Gastroesophageal sphincter (tissue), 4 donors: ENCODE results near the gene IFNL1. TPM values are rescaled to one million over a fixed set of nuclear protein-coding genes. Genes with fewer than 3 reads are reported as not detected.

Source experiments
- ATAC-seq: fragments of 150-250 bp; one replicate; pipeline ENCODE4 v1.9.1; 2016; ENCODE audit warnings: mild to moderate bottlenecking, moderate library complexity
- H3K27ac ChIP-seq, 4 donors: fragments of 200-600 bp; sonication (generic) in 3 of 4; 1 replicate in 3 of 4; 2 replicates in 1 of 4; pipeline ENCODE4 v1.5.1; 2016 to 2019
- H3K27me3 ChIP-seq: fragments of 200-600 bp; sonication (generic); one replicate; pipeline ENCODE4 v1.5.1; 2019
- H3K36me3 ChIP-seq, 2 donors: fragments of 200-600 bp; sonication (generic); one replicate each; pipeline ENCODE4 v1.5.1; 2019; ENCODE audit warnings: control low read depth in 1 of 2
- H3K4me1 ChIP-seq, 3 donors: fragments of 200-600 bp; sonication (generic); 1 replicate in 2 of 3; 2 replicates in 1 of 3; pipeline ENCODE4 v1.5.1; 2016 to 2019; ENCODE audit warnings: control low read depth in 2 of 3
- H3K4me3 ChIP-seq, 2 donors: fragments of 200-600 bp; sonication (generic); one replicate each; pipeline ENCODE4 v1.5.1; 2019; ENCODE audit warnings: mild to moderate bottlenecking in 1 of 2, moderate library complexity in 1 of 2
- H3K9me3 ChIP-seq, 3 donors: fragments of 200-600 bp; sonication (generic); one replicate each; pipeline ENCODE4 v1.5.1; 2017 to 2019; ENCODE audit warnings: control low read depth in 2 of 3
- EP300 ChIP-seq: sonication (generic); formaldehyde crosslinking; IDR thresholded peaks from one replicate; pipeline ENCODE4 v1.6.1; 2017; ENCODE audit warnings: antibody characterized with exemption, mild to moderate bottlenecking
- POLR2A ChIP-seq, 2 donors: fragments of 450-650 bp; IDR thresholded peaks; one replicate each; pipeline ENCODE4 v1.6.1; 2017; ENCODE audit warnings: antibody characterized with exemption in 2 of 2, mild to moderate bottlenecking in 2 of 2, moderate library complexity in 1 of 2
- POLR2AphosphoS5 ChIP-seq: sonication (generic); formaldehyde crosslinking; IDR thresholded peaks from one replicate; pipeline ENCODE4 v1.6.1; 2017; ENCODE audit warnings: antibody characterized with exemption
- WGBS, 2 donors: methylation state at CpG; one replicate each; pipeline ENCODE4 v1.1.5; 2018; ENCODE audit warnings: low coverage in 1 of 2; 5-methylcytosine and 5-hydroxymethylcytosine counted together
- total RNA-seq, 4 donors: library from RNA; depleted of rRNA; stranded (reverse); fragments of >200 nt; gene quantifications; one replicate each; pipeline ENCODE4 v1.1.0, GENCODE V29; 2016
- TF ChIP-seq, protein P1 (sequence below), 4 experiments: fragments of 200-600 bp in 2 of 4; fragments of 450-650 bp in 2 of 4; sonication (generic) in 1 of 4; IDR thresholded peaks; one replicate each; pipeline ENCODE4 v1.5.1; 2017 to 2019; ENCODE audit warnings: antibody characterized with exemption in 4 of 4, mild to moderate bottlenecking in 2 of 4, moderate library complexity in 2 of 4

IFNL1 gene
- total RNA-seq, 4 donors from 2014 or later: not detected

DNA sequence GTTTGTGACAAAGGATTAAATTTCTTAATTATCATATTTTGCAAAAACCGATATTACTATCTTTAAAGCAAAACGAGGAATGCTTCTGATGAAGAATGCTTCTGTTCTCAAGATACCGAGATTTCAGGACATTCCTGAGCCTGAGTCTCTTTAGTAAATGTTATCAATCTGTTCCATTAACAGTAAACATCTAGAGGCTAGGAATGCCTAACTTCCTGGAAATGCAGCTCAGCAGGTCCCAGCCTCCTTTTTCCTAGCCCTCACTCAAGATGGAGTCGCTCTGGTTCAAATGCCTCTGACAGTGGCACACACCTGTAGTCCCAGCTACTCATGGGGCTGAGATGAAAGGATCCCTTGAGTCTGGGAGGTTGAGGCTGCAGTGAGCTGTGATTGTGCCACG is 45.1 kb upstream of the IFNL1 start:
- Histone ChIP-seq H3K27ac (no peak overlapping the region), H3K4me1 (peaks cover 0 to 15% (median 6%) of the 10 kb centered on the region in 3 donors), H3K9me3 (no peaks in the 10 kb centered on the region), H3K27me3 (peaks cover 66% of the 10 kb centered on the region), H3K4me3 (no peak overlapping the region), H3K36me3 (no peaks in the 10 kb centered on the region)
- WGBS, 2 donors: 33 to 74% methylated on average over 3 of the region's 5 CpGs
- TF ChIP-seq POLR2A (IDR thresholded peaks at IDR 0.05) (no peak), EP300 (no peak)
- TF ChIP-seq, protein P1, sequence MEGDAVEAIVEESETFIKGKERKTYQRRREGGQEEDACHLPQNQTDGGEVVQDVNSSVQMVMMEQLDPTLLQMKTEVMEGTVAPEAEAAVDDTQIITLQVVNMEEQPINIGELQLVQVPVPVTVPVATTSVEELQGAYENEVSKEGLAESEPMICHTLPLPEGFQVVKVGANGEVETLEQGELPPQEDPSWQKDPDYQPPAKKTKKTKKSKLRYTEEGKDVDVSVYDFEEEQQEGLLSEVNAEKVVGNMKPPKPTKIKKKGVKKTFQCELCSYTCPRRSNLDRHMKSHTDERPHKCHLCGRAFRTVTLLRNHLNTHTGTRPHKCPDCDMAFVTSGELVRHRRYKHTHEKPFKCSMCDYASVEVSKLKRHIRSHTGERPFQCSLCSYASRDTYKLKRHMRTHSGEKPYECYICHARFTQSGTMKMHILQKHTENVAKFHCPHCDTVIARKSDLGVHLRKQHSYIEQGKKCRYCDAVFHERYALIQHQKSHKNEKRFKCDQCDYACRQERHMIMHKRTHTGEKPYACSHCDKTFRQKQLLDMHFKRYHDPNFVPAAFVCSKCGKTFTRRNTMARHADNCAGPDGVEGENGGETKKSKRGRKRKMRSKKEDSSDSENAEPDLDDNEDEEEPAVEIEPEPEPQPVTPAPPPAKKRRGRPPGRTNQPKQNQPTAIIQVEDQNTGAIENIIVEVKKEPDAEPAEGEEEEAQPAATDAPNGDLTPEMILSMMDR (IDR thresholded peaks at IDR 0.05): no peak
- ATAC-seq: no peak

DNA sequence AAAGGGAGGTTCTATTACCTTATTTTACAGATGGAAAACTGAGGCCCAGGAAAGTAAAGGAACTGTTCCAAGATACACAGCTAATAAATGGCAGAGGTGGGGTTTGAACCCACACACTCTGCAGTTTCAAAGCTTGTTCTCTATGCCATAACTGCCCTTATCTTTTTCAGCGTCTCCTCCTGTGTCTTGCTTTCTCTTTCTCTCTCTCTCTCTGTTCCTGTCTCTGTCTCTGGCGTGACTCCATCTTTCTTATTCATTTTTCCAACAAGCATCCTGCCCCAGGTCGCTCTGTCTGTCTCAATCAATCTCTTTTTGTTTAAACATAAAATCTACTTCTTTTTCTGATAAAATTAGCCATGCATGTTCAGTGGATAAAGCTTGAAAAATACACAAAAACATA is 44.4 kb upstream of the IFNL1 start:
- H3K27me3 ChIP-seq: peaks cover 72% of the 10 kb centered on the region
- no peak overlapping the region for H3K27ac ChIP-seq
- peaks cover 0 to 15% (median 6%) of the 10 kb centered on the region in 3 donors for H3K4me1 ChIP-seq
- no peaks in the 10 kb centered on the region for H3K36me3 ChIP-seq
- H3K4me3 ChIP-seq: no peak overlapping the region
- ATAC-seq: no peak
- 61 to 62% methylated on average over 3 of the region's 3 CpGs for WGBS, 2 donors
- TF ChIP-seq POLR2A (IDR thresholded peaks at IDR 0.05) (no peak), EP300 (no peak), POLR2AphosphoS5 (no peak)
- TF ChIP-seq, protein P1 (IDR thresholded peaks at IDR 0.05): no peak
- H3K9me3 ChIP-seq: peaks cover 0 to 7% (median 0%) of the 10 kb centered on the region in 3 donors

DNA sequence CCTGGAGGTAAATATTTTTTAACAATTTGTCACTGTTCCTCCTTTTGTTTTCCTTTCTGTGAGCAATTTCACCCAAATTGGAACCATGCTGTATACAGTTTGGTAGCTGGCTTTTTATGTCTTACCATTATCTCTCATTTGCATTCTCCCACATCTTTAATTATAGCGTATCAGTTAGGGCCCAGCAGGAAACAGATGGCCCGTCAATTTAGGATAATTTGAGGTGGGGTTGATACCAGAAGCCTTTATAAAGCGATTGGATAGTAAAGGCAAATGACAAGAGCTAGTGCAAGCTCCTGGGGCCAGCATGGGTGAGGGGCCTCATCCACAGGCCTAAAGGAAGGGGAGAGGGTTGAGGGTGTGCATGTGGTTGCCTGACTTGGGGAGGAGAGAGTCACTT is 43.7 kb upstream of the IFNL1 start:
- Histone ChIP-seq H3K4me1 (peaks cover 0 to 9% (median 4%) of the 10 kb centered on the region in 3 donors), H3K27me3 (peaks cover 72% of the 10 kb centered on the region), H3K36me3 (no peaks in the 10 kb centered on the region), H3K4me3 (no peak overlapping the region), H3K9me3 (peaks cover 0 to 13% (median 0%) of the 10 kb centered on the region in 3 donors), H3K27ac (no peak overlapping the region)
- no peak for ATAC-seq
- 55 to 61% methylated on average over 2 to 3 of the region's 3 CpGs for WGBS, 2 donors
- TF ChIP-seq POLR2A (IDR thresholded peaks at IDR 0.05) (no peak), EP300 (no peak), POLR2AphosphoS5 (no peak)
- TF ChIP-seq, protein P1 (IDR thresholded peaks at IDR 0.05): no peak

DNA sequence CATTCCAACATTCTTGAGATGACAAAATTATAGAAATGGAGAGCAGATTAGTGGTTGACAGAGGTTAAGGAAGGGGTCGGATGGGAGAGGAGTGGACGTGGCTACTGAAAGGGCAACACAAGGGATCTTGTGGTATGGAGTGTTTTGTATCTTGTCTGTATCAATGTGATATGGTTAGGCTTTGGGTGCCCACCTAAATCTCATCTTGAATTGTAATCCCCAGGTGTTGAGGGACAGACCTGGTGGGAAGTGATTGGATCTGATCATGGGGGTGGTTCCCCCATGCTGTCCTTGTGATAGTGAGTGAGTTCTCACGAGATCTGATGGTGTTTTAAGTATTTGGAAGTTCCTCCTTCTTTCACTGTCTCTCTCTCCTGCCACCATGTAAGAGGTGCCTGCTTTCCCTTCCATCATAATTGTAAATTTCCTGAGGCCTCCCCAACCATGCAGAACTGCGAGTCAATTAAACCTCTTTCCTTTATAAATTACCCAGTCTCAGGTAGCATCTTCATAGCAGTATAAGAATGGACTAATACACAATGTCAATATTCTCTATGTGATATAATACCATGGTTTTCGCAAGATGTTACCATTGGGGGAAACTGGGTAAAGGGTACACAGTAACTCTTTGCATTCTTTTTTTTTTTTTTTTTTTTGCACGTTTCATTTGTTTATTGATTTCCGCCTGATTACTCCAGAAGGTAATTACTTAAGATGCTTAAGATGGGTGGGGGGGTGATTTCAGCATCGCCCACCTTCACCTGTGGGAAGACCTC is 42.6 kb upstream of the IFNL1 start:
- no peak overlapping the region for H3K4me3 ChIP-seq
- TF ChIP-seq, protein P1 (IDR thresholded peaks at IDR 0.05): no peak
- TF ChIP-seq POLR2A (IDR thresholded peaks at IDR 0.05): no peak
- no peak for TF ChIP-seq EP300
- TF ChIP-seq POLR2AphosphoS5: no peak
- no peak for ATAC-seq
- H3K27ac ChIP-seq: no peak overlapping the region
- H3K9me3 ChIP-seq: peaks cover 0 to 16% (median 0%) of the 10 kb centered on the region in 3 donors
- 67 to 81% methylated on average over 5 to 6 of the region's 8 CpGs for WGBS, 2 donors
- peaks cover 72% of the 10 kb centered on the region for H3K27me3 ChIP-seq
- H3K36me3 ChIP-seq: no peaks in the 10 kb centered on the region
- H3K4me1 ChIP-seq: no peaks in the 10 kb centered on the region
